ENCODE results near the gene NATD1.
"Not testable (repeated sequence)": the region's sequence is repeated elsewhere in the genome, so short reads cannot be mapped to it uniquely, and the experiment has no call there.

NATD1 gene

GRCh38 chr17:21214015-21214776 is 39.0 kb downstream of the NATD1 start, which contains the start of gene TMEM11:
TSS of gene TMEM11 (minus strand) at chr17:21214161. CDS start at chr17:21214152, 9 bp downstream.
- peak; percentile 56 for DNase-seq

- DNase-seq, result no peak
Observed at GRCh38 chr17:21213638-21214014, 39.6 kb downstream of the NATD1 start.

GRCh38 chr17:21212826-21213637 is 40.2 kb downstream of the NATD1 start:
- no peak for DNase-seq

GRCh38 chr17:21211825-21212479 is 41.3 kb downstream of the NATD1 start:
- no peak for DNase-seq

- peak; percentile 70 for DNase-seq
Observed at GRCh38 chr17:21210411-21211076, 42.7 kb downstream of the NATD1 start.

- no peak for DNase-seq
Observed at GRCh38 chr17:21209511-21210175, 43.6 kb downstream of the NATD1 start.

- DNase-seq, result no peak
Observed at GRCh38 chr17:21208352-21208751, 44.9 kb downstream of the NATD1 start.

- DNase-seq, result no peak
Observed at GRCh38 chr17:21204935-21205334, 48.3 kb downstream of the NATD1 start.

GRCh38 chr17:21202512-21202911 is 50.7 kb downstream of the NATD1 start:
- no peak for DNase-seq

- DNase-seq, result no peak
Observed at GRCh38 chr17:21201874-21202273, 51.3 kb downstream of the NATD1 start.

GRCh38 chr17:21201298-21201595 is 52.0 kb downstream of the NATD1 start:
- DNase-seq, result no peak

GRCh38 chr17:21200590-21201297 is 52.5 kb downstream of the NATD1 start:
- DNase-seq, result no peak

GRCh38 chr17:21199856-21200255 is 53.4 kb downstream of the NATD1 start:
- DNase-seq, result no peak

- no peak for DNase-seq
Observed at GRCh38 chr17:21199311-21199710, 53.9 kb downstream of the NATD1 start.

- no peak for DNase-seq
Observed at GRCh38 chr17:21198411-21198810, 54.8 kb downstream of the NATD1 start.

- no peak for DNase-seq
Observed at GRCh38 chr17:21196126-21196525, 57.1 kb downstream of the NATD1 start.

- DNase-seq, result peak; percentile 79
Observed at GRCh38 chr17:21194703-21195102, 58.5 kb downstream of the NATD1 start.

GRCh38 chr17:21194226-21194625 is 59.0 kb downstream of the NATD1 start:
- no peak for DNase-seq

- no peak for DNase-seq
Observed at GRCh38 chr17:21193031-21193430, 60.2 kb downstream of the NATD1 start.

GRCh38 chr17:21192414-21192813 is 60.8 kb downstream of the NATD1 start:
- not testable (repeated sequence) for DNase-seq

- DNase-seq, result peak; percentile 5
Observed at GRCh38 chr17:21191698-21192097, 61.5 kb downstream of the NATD1 start.

- peak; percentile 46 for DNase-seq
Observed at GRCh38 chr17:21190078-21190477, 63.1 kb downstream of the NATD1 start.

Data from DMS 273 treated with DMSO at 0.1 percent for 48 hours (cell line).